Measurements from ENCODE around the gene APOA1.

APOA1 gene

GRCh38 chr11:116876656-116877055 is 39.2 kb upstream of the APOA1 start:
- TF ChIP-seq, protein P1, sequence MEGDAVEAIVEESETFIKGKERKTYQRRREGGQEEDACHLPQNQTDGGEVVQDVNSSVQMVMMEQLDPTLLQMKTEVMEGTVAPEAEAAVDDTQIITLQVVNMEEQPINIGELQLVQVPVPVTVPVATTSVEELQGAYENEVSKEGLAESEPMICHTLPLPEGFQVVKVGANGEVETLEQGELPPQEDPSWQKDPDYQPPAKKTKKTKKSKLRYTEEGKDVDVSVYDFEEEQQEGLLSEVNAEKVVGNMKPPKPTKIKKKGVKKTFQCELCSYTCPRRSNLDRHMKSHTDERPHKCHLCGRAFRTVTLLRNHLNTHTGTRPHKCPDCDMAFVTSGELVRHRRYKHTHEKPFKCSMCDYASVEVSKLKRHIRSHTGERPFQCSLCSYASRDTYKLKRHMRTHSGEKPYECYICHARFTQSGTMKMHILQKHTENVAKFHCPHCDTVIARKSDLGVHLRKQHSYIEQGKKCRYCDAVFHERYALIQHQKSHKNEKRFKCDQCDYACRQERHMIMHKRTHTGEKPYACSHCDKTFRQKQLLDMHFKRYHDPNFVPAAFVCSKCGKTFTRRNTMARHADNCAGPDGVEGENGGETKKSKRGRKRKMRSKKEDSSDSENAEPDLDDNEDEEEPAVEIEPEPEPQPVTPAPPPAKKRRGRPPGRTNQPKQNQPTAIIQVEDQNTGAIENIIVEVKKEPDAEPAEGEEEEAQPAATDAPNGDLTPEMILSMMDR (IDR thresholded peaks at IDR 0.05; ENCODE audit: low read depth, low read length), result no peak

DNA sequence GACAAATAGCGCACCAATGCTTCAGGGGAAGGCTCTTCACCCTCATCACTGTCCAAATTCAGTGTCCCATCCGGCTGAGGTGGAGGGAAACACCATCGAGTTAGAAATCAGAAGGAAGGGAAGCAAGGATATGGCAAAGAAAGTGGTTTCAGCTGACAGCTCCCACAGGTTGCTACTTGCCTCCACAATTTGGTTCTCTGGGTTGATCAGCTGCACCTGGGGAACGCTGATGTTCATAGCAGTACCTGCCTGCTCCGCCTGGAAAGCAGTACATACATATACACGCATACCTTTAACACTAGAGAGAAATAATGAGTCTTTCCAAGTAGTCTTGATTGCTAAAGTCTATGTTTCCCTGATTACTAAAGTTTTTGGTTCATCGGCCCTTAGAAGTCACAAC is 37.8 kb upstream of the APOA1 start:
- TF ChIP-seq, protein P1 (IDR thresholded peaks at IDR 0.05; ENCODE audit: low read depth, low read length), result no peak
- Histone ChIP-seq H3K9me3 (no peaks in the 10 kb centered on the region; the same call in 1 of the 2 replicates), H3K4me3 (ENCODE audit: low read depth, low read length) (no peak overlapping the region), H3K27me3 (no peaks in the 10 kb centered on the region), H3K4me1 (no peaks in the 10 kb centered on the region), H3K36me3 (peaks cover 13% of the 10 kb centered on the region)
- no peak for DNase-seq

More at GRCh38 chr11:116876656-116877055, 39.2 kb upstream of the APOA1 start:
- no peaks in the 10 kb centered on the region for H3K27me3 ChIP-seq
- no peak overlapping the region for H3K4me3 ChIP-seq (ENCODE audit: low read depth, low read length)
- DNase-seq, result no peak
- H3K36me3 ChIP-seq, result peaks cover 13% of the 10 kb centered on the region
- no peaks in the 10 kb centered on the region for H3K4me1 ChIP-seq
- no peaks in the 10 kb centered on the region; the same call in 1 of the 2 replicates for H3K9me3 ChIP-seq

GRCh38 chr11:116874251-116874650 is 36.8 kb upstream of the APOA1 start:
- TF ChIP-seq, protein P1 (IDR thresholded peaks at IDR 0.05; ENCODE audit: low read depth, low read length), result no peak
- Histone ChIP-seq H3K4me3 (ENCODE audit: low read depth, low read length) (no peak overlapping the region), H3K27me3 (no peaks in the 10 kb centered on the region), H3K4me1 (no peaks in the 10 kb centered on the region), H3K9me3 (no peaks in the 10 kb centered on the region; the same call in 1 of the 2 replicates), H3K36me3 (peaks cover 22% of the 10 kb centered on the region)
- no peak for DNase-seq

DNA sequence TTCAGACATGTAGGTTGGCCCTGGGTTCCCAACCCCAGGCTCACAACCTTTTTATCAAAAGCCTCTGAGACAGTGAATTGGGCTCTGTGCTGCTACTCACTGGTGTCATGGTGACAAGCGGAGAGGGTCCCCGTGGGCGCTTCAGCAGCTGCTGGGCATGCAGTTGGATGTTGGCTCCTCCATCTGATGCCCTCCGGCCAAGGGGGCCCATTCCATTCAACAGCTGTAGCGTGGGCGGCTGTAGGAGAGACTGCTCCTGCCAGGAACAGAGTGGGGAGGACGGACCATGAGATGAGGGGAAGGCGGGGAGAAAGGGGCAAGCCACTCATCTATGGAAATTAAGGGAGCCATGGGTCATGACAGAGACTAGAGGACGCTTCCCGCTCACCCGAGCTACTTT is 36.0 kb upstream of the APOA1 start:
- Histone ChIP-seq H3K9me3 (no peaks in the 10 kb centered on the region; the same call in 1 of the 2 replicates), H3K4me1 (no peaks in the 10 kb centered on the region), H3K4me3 (ENCODE audit: low read depth, low read length) (no peak overlapping the region), H3K27me3 (no peaks in the 10 kb centered on the region), H3K36me3 (peaks cover 22% of the 10 kb centered on the region)
- TF ChIP-seq, protein P1 (IDR thresholded peaks at IDR 0.05; ENCODE audit: low read depth, low read length), result no peak
- no peak for DNase-seq

DNA sequence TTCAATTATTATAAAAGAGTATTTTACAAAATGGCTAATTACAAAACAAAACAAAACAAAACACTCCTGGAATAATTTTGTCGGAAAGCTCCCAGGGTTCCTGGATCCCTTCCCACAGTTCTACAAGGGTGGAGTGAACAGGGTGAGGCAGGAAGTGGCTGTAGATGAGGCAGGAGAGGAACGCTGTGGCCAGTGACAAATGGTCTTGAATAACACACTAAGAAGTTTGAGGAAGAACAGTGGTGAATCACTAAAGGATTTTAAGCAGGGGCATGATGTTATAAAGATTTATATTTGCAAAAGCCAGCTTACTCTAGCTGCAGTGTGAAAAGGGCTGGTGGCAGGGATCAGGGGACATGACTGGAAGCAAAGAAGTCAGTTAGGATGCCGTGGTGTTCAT is 33.8 kb upstream of the APOA1 start:
- TF ChIP-seq, protein P1 (IDR thresholded peaks at IDR 0.05; ENCODE audit: low read depth, low read length), result no peak
- no peaks in the 10 kb centered on the region for H3K9me3 ChIP-seq
- H3K27me3 ChIP-seq, result no peaks in the 10 kb centered on the region
- no peak overlapping the region for H3K4me3 ChIP-seq (ENCODE audit: low read depth, low read length)
- no peaks in the 10 kb centered on the region for H3K4me1 ChIP-seq
- no peak for DNase-seq
- H3K36me3 ChIP-seq, result peaks cover 30% of the 10 kb centered on the region

DNA sequence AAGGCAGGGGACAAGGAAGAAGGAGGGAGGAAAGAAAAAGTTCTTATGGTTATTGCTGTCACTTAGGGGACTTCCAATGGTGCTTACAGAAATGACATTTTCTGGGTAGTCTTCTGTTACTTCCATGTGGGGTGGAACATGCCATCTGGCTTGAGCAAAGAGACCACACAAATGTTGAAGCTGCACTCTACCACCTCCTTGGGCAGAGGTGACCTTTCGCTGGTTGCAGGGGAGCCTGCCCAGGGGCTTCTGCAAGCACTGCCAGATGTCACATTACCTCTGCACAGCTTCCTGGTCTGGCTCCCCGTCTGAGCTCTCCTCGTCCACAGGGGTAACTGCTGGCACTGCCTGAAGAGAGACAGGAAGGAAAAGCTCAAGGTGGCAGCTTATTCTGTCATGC is 32.6 kb upstream of the APOA1 start:
- Histone ChIP-seq H3K27me3 (no peaks in the 10 kb centered on the region), H3K36me3 (peaks cover 39% of the 10 kb centered on the region), H3K4me1 (no peaks in the 10 kb centered on the region), H3K4me3 (ENCODE audit: low read depth, low read length) (no peak overlapping the region), H3K9me3 (no peaks in the 10 kb centered on the region)
- TF ChIP-seq, protein P1 (IDR thresholded peaks at IDR 0.05; ENCODE audit: low read depth, low read length), result no peak
- no peak for DNase-seq

All from BE2C (cell line).